Limb (tissue), 2 donors: ENCODE measurements around the gene MAPK11.

ENCODE experiments used
- DNase-seq, 2 donors: peaks; one replicate each; pipeline ENCODE4 v3.0.0-alpha.2; 2016; ENCODE audit errors: extremely low spot score in 2 of 2

The MAPK11 gene

DNA sequence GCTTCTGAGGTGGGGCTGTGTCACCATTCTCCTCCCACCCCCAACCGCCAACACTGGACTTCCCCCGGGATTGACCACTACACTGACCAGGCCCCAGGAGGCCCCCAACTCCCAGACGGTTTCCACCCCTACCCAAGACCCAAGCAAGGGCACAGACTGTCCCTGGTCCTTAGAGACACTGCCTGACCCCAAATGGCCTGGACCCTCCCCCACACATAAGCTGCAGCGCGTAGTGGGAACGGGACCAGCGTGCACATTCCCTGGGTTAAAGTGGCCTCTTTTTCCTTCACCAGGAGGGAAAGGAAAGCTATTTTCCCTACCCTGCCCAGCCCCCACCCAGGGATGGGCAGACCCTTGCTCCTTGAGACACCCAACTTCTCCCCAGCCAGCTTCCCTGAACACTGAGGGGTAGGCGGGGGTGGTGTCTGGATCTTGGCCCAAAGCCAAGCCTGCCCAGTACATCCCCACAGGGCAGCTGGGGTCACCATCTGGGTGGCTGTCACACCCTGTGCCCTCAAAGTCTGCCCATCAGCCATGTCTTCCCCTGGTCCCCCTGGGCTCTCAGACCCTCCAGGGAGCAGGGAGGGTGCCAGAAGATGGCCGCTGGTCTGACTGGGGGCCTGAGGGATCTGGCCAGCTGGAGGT, 7.1 kb downstream of the MAPK11 start:
- DNase-seq = no peak

GRCh38 chr22:50262460-50262911, 7.7 kb downstream of the MAPK11 start:
- DNase-seq = no peak

GRCh38 chr22:50261615-50262459, 8.3 kb downstream of the MAPK11 start, which contains the start of gene MAPK12:
Gene MAPK12, minus strand, starts transcription at chr22:50261683. Its CDS starts 174 bp downstream, at chr22:50261509.
- no peak for DNase-seq

- peak in 1 of 2 donors; percentile 76 for DNase-seq
Observed at GRCh38 chr22:50260801-50261614, 9.2 kb downstream of the MAPK11 start.

DNA sequence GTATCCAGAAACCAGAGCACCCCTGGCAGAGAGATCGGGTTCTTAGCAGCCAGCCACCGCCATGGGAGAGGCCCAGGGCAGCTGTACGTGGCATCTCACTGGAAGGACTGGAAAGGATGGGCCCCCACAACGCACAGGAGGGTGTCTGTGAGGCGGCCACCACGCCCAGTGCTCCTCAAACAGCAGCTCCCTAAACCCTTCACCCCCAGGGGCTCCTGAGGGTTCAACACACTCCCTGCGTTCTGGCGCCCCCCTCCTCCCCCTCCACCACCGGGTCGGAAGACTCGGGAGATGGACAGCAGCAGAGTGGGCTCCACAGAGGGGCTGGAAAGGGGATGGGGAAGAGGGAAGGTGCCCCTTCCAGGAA, 9.8 kb downstream of the MAPK11 start:
- no peak for DNase-seq

GRCh38 chr22:50259302-50259701, 10.9 kb downstream of the MAPK11 start:
- no peak for DNase-seq

DNA sequence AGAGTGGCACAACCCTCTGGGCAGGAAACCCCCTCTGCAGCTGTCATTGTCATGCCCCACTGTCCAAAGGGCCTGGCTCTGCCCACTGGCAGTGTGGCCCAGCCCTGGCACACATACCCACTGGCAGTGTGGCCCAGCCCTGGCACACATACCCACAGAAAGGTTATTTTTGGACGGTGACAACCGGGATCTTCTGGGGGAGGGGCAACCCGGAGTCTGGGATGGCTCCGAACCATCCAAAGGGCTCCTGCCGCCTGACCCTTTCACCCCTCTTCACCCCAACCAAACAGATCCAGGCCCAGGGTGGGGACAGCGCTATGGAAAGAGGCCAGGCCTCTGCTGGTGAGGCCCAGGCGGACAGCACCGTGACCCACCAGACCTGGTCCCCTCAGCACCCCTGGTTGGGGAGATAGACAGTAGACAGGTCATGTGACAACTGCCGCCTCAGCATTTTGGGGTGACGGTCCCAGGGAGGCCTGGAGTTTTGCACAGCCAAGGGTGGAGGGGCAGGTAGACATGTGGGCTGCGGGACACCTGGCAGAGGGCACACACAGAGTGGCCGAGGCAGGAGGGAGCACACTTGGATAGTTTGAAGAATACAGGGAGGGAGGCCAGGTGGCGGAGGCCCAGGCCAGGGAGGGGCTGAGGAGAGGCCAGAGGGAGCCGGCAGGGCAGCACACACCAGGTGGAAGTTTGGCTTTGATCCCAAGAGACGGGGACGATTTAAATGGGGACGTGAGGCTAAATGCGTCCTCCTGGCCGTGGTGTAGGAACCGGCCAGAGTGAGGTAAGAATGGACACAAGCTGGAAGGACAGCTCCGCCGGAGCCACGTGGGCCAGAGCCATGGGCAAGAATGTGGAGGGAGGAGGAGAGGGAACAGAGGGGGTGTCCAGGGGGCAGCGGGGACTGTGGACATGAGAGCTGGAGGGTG, 11.6 kb downstream of the MAPK11 start:
- no peak for DNase-seq

GRCh38 chr22:50257451-50258360, 12.5 kb downstream of the MAPK11 start:
- no peak for DNase-seq

GRCh38 chr22:50257041-50257440, 13.1 kb downstream of the MAPK11 start:
- no peak for DNase-seq

DNA sequence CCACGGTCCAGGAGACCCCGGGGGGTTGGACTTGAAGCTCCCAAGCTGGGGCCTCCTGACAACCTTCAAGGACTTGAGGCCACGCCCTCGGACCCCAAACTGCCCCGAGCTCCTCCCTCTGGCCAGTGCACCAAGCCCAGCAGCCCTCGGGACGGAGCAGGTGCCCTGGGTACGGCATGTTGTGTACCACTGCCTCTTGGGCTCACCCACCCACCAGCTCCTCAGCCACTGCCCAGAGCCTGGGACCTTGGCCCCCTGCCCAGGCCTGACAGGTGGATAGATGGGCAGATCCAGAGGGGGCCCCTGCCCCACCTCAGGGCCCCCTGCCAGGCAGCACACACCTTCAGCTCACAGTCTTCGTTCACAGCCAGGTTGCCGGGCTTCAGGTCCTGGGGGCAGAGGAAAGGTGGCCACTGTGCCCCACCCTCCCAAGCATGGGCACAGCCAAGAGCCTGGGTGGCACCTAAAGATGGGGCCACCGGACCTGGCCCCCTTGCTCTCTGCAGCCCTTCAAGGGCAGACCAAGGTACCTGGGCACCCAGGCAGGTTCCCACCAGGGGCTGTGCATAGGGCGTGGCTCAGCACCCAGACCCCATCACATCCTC, 13.8 kb downstream of the MAPK11 start:
- no peak for DNase-seq

GRCh38 chr22:50255607-50256006, 14.6 kb downstream of the MAPK11 start:
- no peak for DNase-seq

- DNase-seq = no peak
Observed at GRCh38 chr22:50255099-50255498, 15.1 kb downstream of the MAPK11 start.

DNA sequence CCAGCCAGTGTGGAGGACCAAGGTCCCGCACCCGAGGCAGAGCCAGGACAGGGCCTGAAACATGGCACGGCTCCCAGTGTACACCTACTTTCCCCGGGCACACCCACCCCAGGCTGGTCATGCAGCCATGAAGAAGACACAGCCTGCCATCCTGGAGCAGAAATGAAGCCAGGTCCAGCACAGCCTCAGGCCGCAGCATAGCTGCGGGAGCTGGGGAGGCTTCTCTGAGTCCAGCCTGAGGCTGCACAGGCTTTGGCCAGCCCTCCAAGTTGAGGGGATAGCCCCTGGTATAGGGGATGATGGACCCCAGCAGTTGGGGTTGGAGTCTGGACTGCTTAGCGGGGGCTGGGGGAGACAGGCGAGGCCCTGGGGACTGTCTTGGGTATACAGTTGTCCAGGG, 16.2 kb downstream of the MAPK11 start:
- DNase-seq = no peak

- no peak for DNase-seq
Observed at GRCh38 chr22:50253046-50253915, 16.9 kb downstream of the MAPK11 start.

DNA sequence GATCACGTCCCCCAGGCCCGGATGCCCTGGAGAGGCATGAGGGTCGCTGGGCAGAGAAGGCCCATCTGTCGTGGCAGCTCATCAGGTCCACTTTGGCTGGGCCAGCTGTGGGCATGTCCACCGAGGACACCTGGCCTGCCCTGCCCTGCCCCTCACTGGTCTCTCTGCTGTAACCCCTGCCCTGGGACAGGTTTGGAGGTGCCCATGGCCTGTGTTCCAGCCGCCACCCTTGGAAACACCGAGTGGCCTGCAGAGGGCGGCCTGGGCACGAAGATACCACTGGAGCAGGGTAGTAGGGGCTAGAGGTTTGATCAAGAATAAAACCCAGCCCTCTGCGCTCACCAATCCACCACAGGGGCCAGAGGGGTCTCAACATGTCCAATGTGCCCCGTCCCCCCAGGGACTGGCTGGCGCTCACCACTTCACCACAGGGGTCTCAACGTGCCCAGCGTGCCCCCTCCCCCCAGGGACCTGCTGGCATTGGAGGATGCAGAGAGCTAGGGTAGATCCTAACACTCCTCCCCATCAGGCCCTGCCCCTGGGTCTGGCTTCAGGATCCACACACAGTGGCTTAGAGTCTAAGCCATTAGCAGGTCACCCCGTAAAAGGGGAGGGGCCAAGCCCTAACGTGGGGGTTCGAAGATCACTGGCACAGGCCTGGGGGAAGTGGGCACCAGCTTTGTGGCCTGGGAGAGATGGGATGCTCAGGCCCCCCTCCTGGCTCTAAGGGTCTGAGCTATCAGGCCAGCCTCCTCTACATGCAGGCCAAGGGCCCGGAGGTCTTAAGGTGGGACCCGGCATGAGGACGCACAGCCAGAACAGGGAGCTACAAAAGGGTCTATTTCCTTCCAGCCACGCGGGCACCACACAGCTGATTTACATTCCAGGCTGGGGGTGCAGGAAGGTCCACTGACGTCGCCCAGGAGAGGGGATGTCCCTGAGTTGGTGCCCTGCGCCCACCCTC, 17.8 kb downstream of the MAPK11 start:
- DNase-seq = peak in 1 of 2 donors; percentile 77

GRCh38 chr22:50251477-50252081, 18.6 kb downstream of the MAPK11 start:
- no peak for DNase-seq
